HepG2 (cell line): ENCODE results near the gene RPL3. TPM values are rescaled to one million over a fixed set of nuclear protein-coding genes. Genes with fewer than 3 reads are reported as not detected.

Experiments
- ATAC-seq: fragments of 200-7000 bp; cut with Tn5 transposase; 3 replicates; pipeline ENCODE4 v1.9.1; 2020; ENCODE audit warnings: mild to moderate bottlenecking, moderate library complexity
- BruUV-seq: library from RNA; stranded (reverse); fragments of 400-500 nt; replicated peaks from 2 replicates; lab custom pipeline; 2021; lab: Mats Ljungman, UMichigan
- CTCF ChIA-PET: fragments of 300-600 bp; formaldehyde crosslinking; extraction: SDS; loops from one replicate; lab custom pipeline; 2021; ENCODE audit warnings: low total read pairs, inconsistent platforms, low intra/inter-chr PET ratio; lab: Yijun Ruan, JAX
- POLR2A ChIA-PET: fragments of 350-600 bp; sonication (Branson Sonifier 250); formaldehyde crosslinking; loops from one replicate; lab custom pipeline; 2020; ENCODE audit warnings: antibody characterized with exemption, inconsistent platforms; lab: Yijun Ruan, JAX
- DNase-seq: peaks from one replicate; pipeline ENCODE4 v3.0.0-alpha.2; 2015; ENCODE audit warnings: low spot score
- FAIRE-seq: peaks from 3 replicates; lab custom pipeline; 2011; peaks lifted over from hg19 to GRCh38; lab: Jason Lieb, UNC
- H2AFZ ChIP-seq: one replicate; pipeline ENCODE4 v1.6.1; 2011; ENCODE audit warnings: low read length, inconsistent platforms
- H3K27ac ChIP-seq: fragments of 300-600 bp; 3 replicates; pipeline ENCODE4 v1.8.0; 2011; ENCODE audit warnings: mixed run types, mild to moderate bottlenecking, mixed read lengths, low read length, inconsistent platforms; ENCODE audit not compliant: insufficient read depth; ENCODE audit errors: extremely low read length
- H3K27me3 ChIP-seq, 2 experiments: fragments of 200-600 bp in 1 of 2; 2 replicates in 1 of 2; 3 replicates in 1 of 2; pipeline versions ENCODE4 v1.6.0 to v1.8.0; 2011; ENCODE audit warnings: low read length in 2 of 2, mild to moderate bottlenecking in 2 of 2, moderate library complexity in 2 of 2, inconsistent platforms in 1 of 2; ENCODE audit not compliant: insufficient read depth in 2 of 2, control insufficient read depth in 1 of 2
- H3K36me3 ChIP-seq, 2 experiments: fragments of 200-600 bp in 1 of 2; replicated peaks in 1 of 2; 2 replicates in 1 of 2; 3 replicates in 1 of 2; pipeline versions ENCODE4 v1.5.1 to v1.8.0; 2011; ENCODE audit warnings: low read length in 2 of 2, inconsistent platforms in 1 of 2; ENCODE audit not compliant: insufficient read depth in 2 of 2, control insufficient read depth in 1 of 2
- H3K4me1 ChIP-seq: 2 replicates; pipeline ENCODE4 v1.5.1; 2012; ENCODE audit warnings: low read length, inconsistent platforms; ENCODE audit not compliant: insufficient read depth
- H3K4me2 ChIP-seq: 2 replicates; pipeline ENCODE4 v1.6.0; 2011; ENCODE audit warnings: low read depth, low read length, inconsistent platforms
- H3K4me3 ChIP-seq, 3 experiments: fragments of 200-600 bp in 1 of 3; sonication (generic), shearing (Covaris generic) in 1 of 3; replicated peaks in 1 of 3; 2 replicates each; pipeline ENCODE4 v1.5.1; 2011 to 2016; ENCODE audit warnings: low read length in 3 of 3, inconsistent platforms in 2 of 3, low read depth in 2 of 3, mild to moderate bottlenecking in 2 of 3, control low read depth in 1 of 3, mixed read lengths in 1 of 3; ENCODE audit not compliant: insufficient read depth in 1 of 3
- H3K79me2 ChIP-seq: one replicate; pipeline ENCODE4 v1.6.1; 2011; ENCODE audit warnings: low read length, inconsistent platforms; ENCODE audit not compliant: insufficient read depth
- H3K9ac ChIP-seq: 2 replicates; pipeline ENCODE4 v1.6.0; 2011; ENCODE audit warnings: mild to moderate bottlenecking, low read depth, low read length, inconsistent platforms; ENCODE audit not compliant: insufficient read depth
- H3K9me3 ChIP-seq: 2 replicates; pipeline ENCODE4 v1.5.1; 2012; ENCODE audit warnings: mild to moderate bottlenecking, low read length
- H4K20me1 ChIP-seq: 2 replicates; pipeline ENCODE4 v1.6.0; 2011; ENCODE audit warnings: inconsistent platforms, mild to moderate bottlenecking, low read length, moderate library complexity; ENCODE audit not compliant: insufficient read depth
- AGO2 ChIP-seq: fragments of 200-400 bp; formaldehyde crosslinking; optimal IDR thresholded peaks from 2 replicates; pipeline ENCODE3; 2017; ENCODE audit warnings: mild to moderate bottlenecking, low read depth, low read length, moderate library complexity
- ARHGAP35 ChIP-seq: sonication (generic); formaldehyde crosslinking; IDR thresholded peaks from 2 replicates; pipeline ENCODE4 v1.9.0; 2022; ENCODE audit warnings: mild to moderate bottlenecking, inconsistent platforms, moderate library complexity, missing genetic modification reagents, borderline replicate concordance
- HNRNPUL1 ChIP-seq: fragments of 200-400 bp; formaldehyde crosslinking; IDR thresholded peaks from 2 replicates; pipeline ENCODE4 v1.6.1; 2017; ENCODE audit warnings: low read depth, mild to moderate bottlenecking, low read length, moderate library complexity
- KAT2B ChIP-seq: fragments of 150-350 bp; IDR thresholded peaks from 2 replicates; pipeline ENCODE4 v1.6.1; 2014; ENCODE audit warnings: low read depth, low read length, borderline replicate concordance
- PCBP1 ChIP-seq: fragments of 200-400 bp; formaldehyde crosslinking; IDR thresholded peaks from 2 replicates; pipeline ENCODE4 v1.6.1; 2017; ENCODE audit warnings: mild to moderate bottlenecking, low read depth, low read length, borderline replicate concordance
- PHF20 ChIP-seq: sonication (generic); formaldehyde crosslinking; IDR thresholded peaks from 2 replicates; pipeline ENCODE4 v1.5.0; 2020; ENCODE audit warnings: mild to moderate bottlenecking, missing genetic modification reagents
- TBX2 ChIP-seq: sonication (generic); formaldehyde crosslinking; IDR thresholded peaks from 2 replicates; pipeline ENCODE4 v1.5.0; 2020; ENCODE audit warnings: missing genetic modification reagents, mild to moderate bottlenecking, borderline replicate concordance
- YY1 ChIP-seq: IDR thresholded peaks from 2 replicates; pipeline ENCODE4 v1.6.1; 2011; ENCODE audit warnings: low read length, low read depth, moderate library complexity, mild to moderate bottlenecking; ENCODE audit not compliant: insufficient read depth, insufficient replicate concordance
- ZNF205 ChIP-seq: IDR thresholded peaks from 2 replicates; pipeline ENCODE4 v1.6.1; 2018; ENCODE audit warnings: missing biosample characterization, missing genetic modification reagents
- ZNF558 ChIP-seq: sonication (generic); formaldehyde crosslinking; IDR thresholded peaks from 2 replicates; pipeline ENCODE4 v1.9.0; 2022; ENCODE audit warnings: mild to moderate bottlenecking, missing genetic modification reagents, borderline replicate concordance
- ZNF629 ChIP-seq: sonication (generic); formaldehyde crosslinking; conservative IDR thresholded peaks from 2 replicates; pipeline ENCODE4 v1.5.0; 2020; ENCODE audit warnings: missing genetic modification reagents
- ZNF644 ChIP-seq: IDR thresholded peaks from 2 replicates; pipeline ENCODE4 v1.6.1; 2016; ENCODE audit warnings: low read depth
- ZNF713 ChIP-seq: sonication (generic); formaldehyde crosslinking; IDR thresholded peaks from 2 replicates; pipeline ENCODE4 v1.4.0; 2020; ENCODE audit warnings: mild to moderate bottlenecking, missing genetic modification reagents
- ZNF720 ChIP-seq: sonication (generic); formaldehyde crosslinking; IDR thresholded peaks from 2 replicates; pipeline ENCODE4 v1.4.0; 2020; ENCODE audit warnings: missing genetic modification reagents
- WGBS: methylation state at CpG from one replicate; pipeline ENCODE4 v1.1.6; 2017; ENCODE audit warnings: low lambda C conversion rate; 5-methylcytosine and 5-hydroxymethylcytosine counted together
- in situ Hi-C: cut with HindIII; loops from 2 replicates; pipeline ENCODE4 v1.10.0; 2017; ENCODE audit warnings: low pct_unique_long_range_greater_than_20kb; ENCODE audit not compliant: extremely low pct_ligation_motif_present
- intact Hi-C: fragments of 100-400 bp; cut with micrococcal nuclease; formaldehyde crosslinking; loops from one replicate; pipeline ENCODE4 v1.10.0; 2022; ENCODE audit not compliant: unreplicated experiment
- polyA plus RNA-seq, 8 experiments: library from polyadenylated mRNA; depleted of rRNA in 3 of 8; stranded (reverse) in 7 of 8; unstranded in 1 of 8; fragments of >200 nt; fragmentation: Illumina TruSeq in 4 of 8; extraction: Trizol in 4 of 8; gene quantifications; 2 replicates each; pipeline versions ENCODE4 v1.2.1 to v1.2.3, GENCODE V29; 2011 to 2016; ENCODE audit warnings: low read depth in 4 of 8, missing spikeins in 1 of 8, mixed read lengths in 1 of 8; ENCODE audit not compliant: insufficient read depth in 1 of 8
- total RNA-seq, 5 experiments: library from RNA; depleted of rRNA; stranded (reverse); fragments of >200 nt; fragmentation: Illumina TruSeq; extraction: Trizol; gene quantifications; 2 replicates each; pipeline ENCODE4 v1.2.3, GENCODE V29; 2016; ENCODE audit warnings: low read depth in 1 of 5
- TF ChIP-seq, protein P1 (sequence below): fragments of 450-650 bp; IDR thresholded peaks from 2 replicates; pipeline ENCODE4 v1.6.1; 2017; ENCODE audit warnings: mild to moderate bottlenecking
- TF ChIP-seq, protein P2 (sequence below): sonication (generic); formaldehyde crosslinking; IDR thresholded peaks from 2 replicates; pipeline ENCODE4 v1.4.0; 2020; ENCODE audit warnings: mild to moderate bottlenecking, missing genetic modification reagents

Gene RPL3
- total and polyA plus RNA-seq, 2 of the 13 experiments (the other 11 are each of a cell fraction or from before 2014, with no cell fraction given): 1,051 to 3,279 TPM

DNA sequence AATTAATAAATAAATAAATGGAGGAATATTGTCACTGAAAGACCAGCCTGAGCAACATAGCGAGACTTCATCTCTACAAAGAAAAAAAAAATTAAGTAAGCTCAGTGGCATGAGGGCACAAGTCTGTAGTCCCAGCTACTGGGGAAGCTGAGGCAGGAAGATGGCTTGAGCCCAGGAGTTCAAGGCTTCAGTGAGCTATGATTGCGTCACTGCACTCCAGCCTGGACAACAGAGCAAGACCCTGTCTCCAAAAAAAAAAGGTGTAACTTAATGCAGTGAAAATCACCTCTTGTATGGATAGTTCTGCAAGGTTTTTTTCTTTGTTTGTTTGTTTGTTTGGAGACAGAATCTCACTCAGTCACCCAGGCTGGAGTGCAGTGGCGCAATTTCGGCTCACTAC lies 25.8 kb upstream of the RPL3 start:
- Histone ChIP-seq H4K20me1 (no peaks in the 10 kb centered on the region), H3K9me3 (no peaks in the 10 kb centered on the region), H2AFZ (no peak overlapping the region), H3K36me3 (no peaks in the 10 kb centered on the region), H3K4me3 (no peak overlapping the region), H3K4me1 (peaks cover 17% of the 10 kb centered on the region), H3K79me2 (no peaks in the 10 kb centered on the region), H3K9ac (no peak overlapping the region), H3K27me3 (peaks cover 4 to 10% of the 10 kb centered on the region in 2 experiments; a peak in 3 of 5 replicates), H3K27ac (no peak overlapping the region), H3K4me2 (no peak overlapping the region)
- POLR2A ChIA-PET: no interaction called here
- CTCF ChIA-PET: no interaction called here
- TF ChIP-seq ZNF205 (no peak), PCBP1 (no peak), ARHGAP35 (no peak), TBX2 (CRISPR knock-in tag) (no peak), PHF20 (CRISPR knock-in tag) (no peak), ZNF644 (CRISPR knock-in tag) (no peak), KAT2B (no peak)
- FAIRE-seq: no peak
- no peak for DNase-seq
- BruUV-seq: no TSS peak
- no peak for ATAC-seq
- 43% methylated on average over 4 of the region's 4 CpGs for WGBS
- in situ Hi-C loops (no loop called here), intact Hi-C loops (no loop called here)

DNA sequence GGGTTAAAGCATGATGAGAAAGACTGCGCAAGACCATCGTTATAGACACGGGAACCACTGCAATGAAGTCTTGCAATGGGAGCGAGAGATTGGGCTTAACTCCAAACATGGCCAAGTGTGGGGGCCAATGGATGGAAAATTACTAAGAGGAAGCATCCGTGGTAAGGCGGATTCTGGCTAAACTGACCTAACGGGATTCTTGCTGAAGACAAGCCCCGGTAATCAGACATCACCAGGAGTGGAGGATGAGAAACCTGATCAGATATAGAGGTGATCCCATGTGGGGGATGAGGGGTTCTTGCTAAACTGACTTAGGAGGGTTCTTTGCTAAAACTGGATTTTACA lies 24.6 kb upstream of the RPL3 start:
- H3K9me3 ChIP-seq: no peaks in the 10 kb centered on the region
- BruUV-seq: no TSS peak
- ChIA-PET CTCF (no interaction called here), POLR2A (interaction anchor here (0.8 to 1.3 kb wide), 3 partner anchors 25 to 176 kb away, joined by 3 to 16 read pairs (median 3); partner anchors contain the start of genes RPL3 and TAB1)
- in situ Hi-C loops (no loop called here), intact Hi-C loops (no loop called here)
- H3K36me3 ChIP-seq: no peaks in the 10 kb centered on the region
- ATAC-seq: no peak
- peaks cover 12% of the 10 kb centered on the region for H3K4me1 ChIP-seq
- no peaks in the 10 kb centered on the region for H3K79me2 ChIP-seq
- no peak overlapping the region for H3K4me2 ChIP-seq
- no peak overlapping the region for H3K4me3 ChIP-seq
- DNase-seq: no peak
- peaks cover 2 to 5% of the 10 kb centered on the region in 2 experiments; a peak in 1 of 5 replicates for H3K27me3 ChIP-seq
- H4K20me1 ChIP-seq: no peaks in the 10 kb centered on the region
- 42% methylated on average over 8 of the region's 8 CpGs for WGBS
- H3K27ac ChIP-seq: no peak overlapping the region
- no peak overlapping the region for H2AFZ ChIP-seq
- no peak for FAIRE-seq
- H3K9ac ChIP-seq: no peak overlapping the region
- no peak for TF ChIP-seq HNRNPUL1
- no peak for TF ChIP-seq ZNF713 (CRISPR knock-in tag)
- no peak for TF ChIP-seq ZNF558 (CRISPR knock-in tag)
- TF ChIP-seq ZNF720 (CRISPR knock-in tag): no peak
- no peak for TF ChIP-seq ZNF629
- TF ChIP-seq YY1: no peak
- TF ChIP-seq, protein P1, sequence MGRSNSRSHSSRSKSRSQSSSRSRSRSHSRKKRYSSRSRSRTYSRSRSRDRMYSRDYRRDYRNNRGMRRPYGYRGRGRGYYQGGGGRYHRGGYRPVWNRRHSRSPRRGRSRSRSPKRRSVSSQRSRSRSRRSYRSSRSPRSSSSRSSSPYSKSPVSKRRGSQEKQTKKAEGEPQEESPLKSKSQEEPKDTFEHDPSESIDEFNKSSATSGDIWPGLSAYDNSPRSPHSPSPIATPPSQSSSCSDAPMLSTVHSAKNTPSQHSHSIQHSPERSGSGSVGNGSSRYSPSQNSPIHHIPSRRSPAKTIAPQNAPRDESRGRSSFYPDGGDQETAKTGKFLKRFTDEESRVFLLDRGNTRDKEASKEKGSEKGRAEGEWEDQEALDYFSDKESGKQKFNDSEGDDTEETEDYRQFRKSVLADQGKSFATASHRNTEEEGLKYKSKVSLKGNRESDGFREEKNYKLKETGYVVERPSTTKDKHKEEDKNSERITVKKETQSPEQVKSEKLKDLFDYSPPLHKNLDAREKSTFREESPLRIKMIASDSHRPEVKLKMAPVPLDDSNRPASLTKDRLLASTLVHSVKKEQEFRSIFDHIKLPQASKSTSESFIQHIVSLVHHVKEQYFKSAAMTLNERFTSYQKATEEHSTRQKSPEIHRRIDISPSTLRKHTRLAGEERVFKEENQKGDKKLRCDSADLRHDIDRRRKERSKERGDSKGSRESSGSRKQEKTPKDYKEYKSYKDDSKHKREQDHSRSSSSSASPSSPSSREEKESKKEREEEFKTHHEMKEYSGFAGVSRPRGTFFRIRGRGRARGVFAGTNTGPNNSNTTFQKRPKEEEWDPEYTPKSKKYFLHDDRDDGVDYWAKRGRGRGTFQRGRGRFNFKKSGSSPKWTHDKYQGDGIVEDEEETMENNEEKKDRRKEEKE: no peak
- TF ChIP-seq AGO2: no peak
- TF ChIP-seq, protein P2, sequence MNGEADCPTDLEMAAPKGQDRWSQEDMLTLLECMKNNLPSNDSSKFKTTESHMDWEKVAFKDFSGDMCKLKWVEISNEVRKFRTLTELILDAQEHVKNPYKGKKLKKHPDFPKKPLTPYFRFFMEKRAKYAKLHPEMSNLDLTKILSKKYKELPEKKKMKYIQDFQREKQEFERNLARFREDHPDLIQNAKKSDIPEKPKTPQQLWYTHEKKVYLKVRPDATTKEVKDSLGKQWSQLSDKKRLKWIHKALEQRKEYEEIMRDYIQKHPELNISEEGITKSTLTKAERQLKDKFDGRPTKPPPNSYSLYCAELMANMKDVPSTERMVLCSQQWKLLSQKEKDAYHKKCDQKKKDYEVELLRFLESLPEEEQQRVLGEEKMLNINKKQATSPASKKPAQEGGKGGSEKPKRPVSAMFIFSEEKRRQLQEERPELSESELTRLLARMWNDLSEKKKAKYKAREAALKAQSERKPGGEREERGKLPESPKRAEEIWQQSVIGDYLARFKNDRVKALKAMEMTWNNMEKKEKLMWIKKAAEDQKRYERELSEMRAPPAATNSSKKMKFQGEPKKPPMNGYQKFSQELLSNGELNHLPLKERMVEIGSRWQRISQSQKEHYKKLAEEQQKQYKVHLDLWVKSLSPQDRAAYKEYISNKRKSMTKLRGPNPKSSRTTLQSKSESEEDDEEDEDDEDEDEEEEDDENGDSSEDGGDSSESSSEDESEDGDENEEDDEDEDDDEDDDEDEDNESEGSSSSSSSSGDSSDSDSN (CRISPR knock-in tag): no peak
